ENCODE results near the gene ESF1.
"Not testable (repeated sequence)": the region's sequence is repeated elsewhere in the genome, so short reads cannot be mapped to it uniquely, and the experiment has no call there.

ESF1 gene

GRCh38 chr20:13788167-13788834 is 3.6 kb upstream of the ESF1 start:
- DNase-seq (ENCODE audit: low read depth): peak; percentile 17

GRCh38 chr20:13786143-13786828 is 1.6 kb upstream of the ESF1 start:
- DNase-seq (ENCODE audit: low read depth): no peak

DNA sequence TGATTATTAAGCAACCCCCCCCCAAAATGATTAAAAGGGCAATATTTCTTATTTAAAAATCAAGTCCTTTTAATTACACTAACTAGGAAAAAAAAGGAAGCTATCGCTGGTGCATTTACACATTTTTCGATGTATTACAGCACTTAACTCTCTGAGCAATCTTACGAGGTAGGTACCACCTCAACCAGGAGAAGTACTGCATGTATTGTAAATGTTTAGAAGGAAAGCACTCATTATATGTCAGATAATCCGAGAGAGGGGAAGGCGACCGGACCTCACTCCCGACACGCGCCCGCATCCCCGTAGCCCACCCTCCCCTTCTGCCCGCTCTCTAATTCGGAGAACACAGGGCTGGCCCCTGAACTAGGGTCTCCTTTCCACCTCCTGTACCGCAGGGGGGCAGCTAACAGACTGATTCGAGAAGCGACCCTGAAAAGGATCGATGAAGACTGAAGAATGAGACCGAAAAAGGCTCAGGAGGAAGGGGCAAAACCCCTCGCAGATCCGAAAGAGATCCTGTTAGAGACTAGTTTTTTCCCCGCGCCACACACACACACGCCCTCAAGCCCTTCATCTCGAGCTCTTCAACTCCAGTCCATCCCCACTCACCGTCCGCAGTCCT is 337 bp downstream of the ESF1 start:
- DNase-seq (ENCODE audit: low read depth): no peak

DNA sequence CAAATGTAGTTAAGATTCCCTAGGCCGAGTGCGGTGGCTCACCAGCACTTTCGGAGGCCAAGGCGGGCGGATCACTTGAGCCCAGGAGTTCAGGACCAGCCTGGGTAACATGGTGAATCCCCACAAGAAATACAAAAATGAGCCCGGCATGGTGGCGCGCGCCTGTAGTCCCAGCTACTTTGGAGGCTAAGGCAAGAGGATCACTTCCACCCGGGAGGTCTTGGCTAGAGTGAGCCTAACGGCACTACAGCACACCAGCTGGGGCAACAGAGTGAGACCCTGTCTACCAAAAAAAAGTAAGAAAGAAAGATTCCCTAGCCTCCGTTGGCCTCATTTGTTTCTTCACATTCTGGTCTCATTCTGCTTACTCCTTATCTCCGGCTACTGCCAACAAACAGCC is 1.2 kb downstream of the ESF1 start:
- no peak for DNase-seq (ENCODE audit: low read depth)

DNA sequence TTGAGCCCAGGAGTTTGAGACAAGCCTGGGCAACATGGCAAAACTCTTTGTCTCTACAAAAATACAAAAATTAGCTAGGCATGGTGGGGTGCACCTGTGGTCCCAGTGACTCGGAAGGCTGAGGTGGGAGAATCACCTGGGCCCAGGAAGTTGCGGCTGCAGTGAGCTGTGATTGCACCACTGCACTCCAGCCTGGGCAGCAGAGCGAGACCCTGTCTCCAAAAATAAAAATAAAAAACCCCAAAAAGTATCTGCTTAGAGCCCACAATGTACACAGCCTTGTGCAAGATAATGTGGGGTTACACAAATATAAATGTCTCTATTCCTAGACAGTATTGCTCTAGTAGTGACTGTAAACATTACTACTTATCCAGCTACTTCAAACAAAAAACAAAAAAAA is 5.9 kb downstream of the ESF1 start:
- no peak for DNase-seq (ENCODE audit: low read depth)

GRCh38 chr20:13777171-13777601 is 7.5 kb downstream of the ESF1 start:
- no peak for DNase-seq (ENCODE audit: low read depth)

GRCh38 chr20:13775867-13776266 is 8.9 kb downstream of the ESF1 start:
- DNase-seq (ENCODE audit: low read depth): no peak

DNA sequence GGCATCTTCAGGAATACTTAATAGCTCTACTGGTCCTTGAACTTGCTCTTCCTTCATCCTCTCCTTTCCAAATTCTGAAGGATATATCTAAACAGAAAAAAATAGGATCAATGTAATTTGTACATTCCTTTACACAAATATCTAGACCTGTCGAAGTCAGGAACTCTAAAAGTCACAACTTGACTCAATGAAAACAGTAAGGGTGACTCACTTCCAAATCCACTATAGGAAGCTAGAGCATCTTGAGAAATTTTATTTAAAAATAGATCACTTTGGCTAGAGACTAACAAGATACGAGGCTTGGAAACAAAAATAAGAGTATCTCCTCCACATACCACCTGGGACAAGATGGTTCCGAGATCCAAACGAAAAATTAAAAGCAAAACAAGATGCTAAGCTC is 12.2 kb downstream of the ESF1 start:
- DNase-seq (ENCODE audit: low read depth): no peak

GRCh38 chr20:13771853-13772453 is 12.8 kb downstream of the ESF1 start:
- no peak for DNase-seq (ENCODE audit: low read depth)

- no peak for DNase-seq (ENCODE audit: low read depth)
Observed at GRCh38 chr20:13770141-13770540, 14.6 kb downstream of the ESF1 start.

- no peak for DNase-seq (ENCODE audit: low read depth)
Observed at GRCh38 chr20:13765868-13766416, 18.8 kb downstream of the ESF1 start.

DNA sequence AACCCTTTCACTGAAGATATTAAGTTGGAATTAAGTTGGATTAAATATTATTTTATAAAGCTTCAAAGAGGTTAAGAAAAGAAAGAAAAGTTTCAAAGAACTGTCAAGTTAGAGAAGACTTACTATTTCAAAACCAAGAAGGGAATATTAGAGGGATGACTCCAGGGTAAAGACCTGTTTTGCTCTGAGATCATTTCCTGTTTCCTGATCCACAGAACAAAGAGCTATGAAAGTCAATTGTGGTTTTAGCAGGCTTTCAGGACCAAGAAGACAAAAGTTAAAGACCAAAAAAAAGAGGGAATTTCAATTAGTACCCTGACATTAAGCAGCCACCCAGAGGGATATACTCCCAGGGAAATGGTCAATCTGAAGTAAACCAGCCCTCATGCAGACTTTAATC is 19.4 kb downstream of the ESF1 start:
- DNase-seq (ENCODE audit: low read depth): no peak

GRCh38 chr20:13760451-13760946 is 24.2 kb downstream of the ESF1 start:
- not testable (repeated sequence) for DNase-seq (ENCODE audit: low read depth)

- DNase-seq (ENCODE audit: low read depth): no peak
Observed at GRCh38 chr20:13758884-13759283, 25.8 kb downstream of the ESF1 start.

DNA sequence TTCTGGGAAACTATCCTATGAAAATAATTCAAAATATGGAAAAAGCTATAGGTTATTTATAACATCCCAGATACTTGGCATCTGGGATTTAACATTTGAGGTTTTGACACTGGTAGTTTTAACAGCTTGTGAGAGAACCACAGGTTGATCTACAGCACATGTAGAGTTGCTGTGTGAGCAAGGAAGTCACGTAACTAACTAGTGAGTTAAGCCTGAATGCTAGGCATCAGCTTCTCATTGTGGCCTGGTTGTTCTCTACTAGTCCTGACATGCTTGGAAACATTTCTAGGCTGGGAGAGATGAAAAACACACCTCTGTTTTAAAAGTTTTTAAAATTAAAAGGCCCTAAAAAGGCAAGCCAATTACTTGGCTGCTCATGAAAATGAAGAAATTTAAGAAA is 28.2 kb downstream of the ESF1 start:
- no peak for DNase-seq (ENCODE audit: low read depth)

DNA sequence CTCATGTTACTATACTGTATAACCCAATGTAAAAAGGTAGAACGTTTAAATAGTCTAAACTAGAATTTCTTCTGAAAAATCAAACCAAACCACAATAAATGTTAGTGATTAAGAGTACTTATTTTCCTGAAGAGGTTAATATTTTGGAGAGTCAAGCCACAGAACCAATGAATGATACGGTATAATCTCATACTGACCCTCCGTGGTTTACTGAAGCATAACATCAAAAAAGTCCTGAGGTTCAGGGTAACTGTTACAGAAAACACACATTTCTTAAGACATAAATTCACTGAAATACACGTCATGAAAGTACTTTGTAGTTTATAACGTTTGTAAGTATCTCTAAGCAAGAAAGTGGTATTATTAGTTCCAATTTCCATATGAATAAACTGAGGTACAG is 28.9 kb downstream of the ESF1 start:
- no peak for DNase-seq (ENCODE audit: low read depth)

DNA sequence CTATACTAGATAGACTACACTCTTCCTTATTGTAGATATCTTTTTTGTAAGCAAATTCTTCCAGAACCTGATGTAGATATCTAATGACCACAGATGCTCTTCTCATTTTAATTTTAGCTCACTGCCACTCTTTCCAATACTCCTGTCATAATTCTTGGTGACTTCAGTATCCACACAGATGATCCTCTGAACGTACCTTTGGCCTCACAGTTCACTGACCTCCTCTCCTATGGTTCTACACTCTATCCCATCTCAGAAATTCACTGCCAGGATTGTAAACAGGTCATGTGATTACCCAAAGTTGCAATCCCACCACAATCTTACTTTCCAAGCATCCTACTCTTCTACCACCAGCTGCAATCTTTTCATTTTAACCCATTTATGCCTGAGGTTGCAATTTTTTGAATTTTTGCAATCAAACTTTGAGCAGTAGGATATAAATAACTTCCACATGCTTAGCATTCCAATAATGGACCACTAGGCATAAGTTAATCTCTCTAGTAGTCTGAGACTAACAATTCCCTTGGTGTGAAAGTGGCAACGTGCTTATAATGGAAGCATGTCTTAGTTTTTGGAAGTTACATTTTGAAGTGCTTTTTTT is 31.2 kb downstream of the ESF1 start:
- DNase-seq (ENCODE audit: low read depth): no peak

GRCh38 chr20:13749811-13750210 is 34.9 kb downstream of the ESF1 start:
- no peak for DNase-seq (ENCODE audit: low read depth)

DNA sequence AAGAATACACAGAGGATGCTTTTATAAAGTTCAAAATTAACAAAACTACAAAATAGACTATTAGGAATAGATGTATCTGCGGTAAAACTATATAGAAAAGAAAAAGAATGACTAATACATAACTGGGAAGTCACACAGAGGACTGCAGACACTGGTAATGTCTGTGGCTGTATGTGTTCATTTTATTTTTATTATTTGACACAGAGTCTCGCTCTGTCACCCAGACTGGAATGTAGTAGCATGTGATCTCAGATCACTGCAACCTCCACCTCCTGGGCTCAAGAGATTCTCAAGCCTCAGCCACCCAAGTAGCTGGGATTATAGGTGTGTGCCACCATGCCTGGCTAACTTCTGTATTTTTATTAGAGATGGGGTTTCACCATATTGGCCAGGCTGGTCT is 38.9 kb downstream of the ESF1 start:
- DNase-seq (ENCODE audit: low read depth): no peak

- DNase-seq (ENCODE audit: low read depth): no peak
Observed at GRCh38 chr20:13744352-13744751, 40.4 kb downstream of the ESF1 start.

DNA sequence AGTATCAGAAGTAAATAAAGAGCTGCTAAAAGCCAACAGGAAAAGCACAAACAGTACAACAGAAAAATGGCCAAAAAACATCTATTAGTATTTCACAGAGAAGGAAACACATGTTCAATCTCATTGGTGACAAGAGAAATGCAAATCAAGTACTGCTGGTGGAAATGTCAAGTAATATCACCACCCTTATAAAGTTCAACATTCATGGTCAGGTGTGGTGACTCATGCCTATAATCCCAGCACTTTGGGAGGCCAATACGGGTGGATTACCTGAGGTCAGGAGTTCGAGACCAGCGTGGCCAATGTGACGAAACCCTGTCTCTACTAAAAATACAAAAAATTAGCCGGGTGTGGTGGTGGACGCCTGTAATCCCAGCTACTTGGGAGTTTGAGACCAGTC is 42.8 kb downstream of the ESF1 start:
- DNase-seq (ENCODE audit: low read depth): no peak
